ENCODE results near the gene KCNQ1.

Gene KCNQ1

DNA sequence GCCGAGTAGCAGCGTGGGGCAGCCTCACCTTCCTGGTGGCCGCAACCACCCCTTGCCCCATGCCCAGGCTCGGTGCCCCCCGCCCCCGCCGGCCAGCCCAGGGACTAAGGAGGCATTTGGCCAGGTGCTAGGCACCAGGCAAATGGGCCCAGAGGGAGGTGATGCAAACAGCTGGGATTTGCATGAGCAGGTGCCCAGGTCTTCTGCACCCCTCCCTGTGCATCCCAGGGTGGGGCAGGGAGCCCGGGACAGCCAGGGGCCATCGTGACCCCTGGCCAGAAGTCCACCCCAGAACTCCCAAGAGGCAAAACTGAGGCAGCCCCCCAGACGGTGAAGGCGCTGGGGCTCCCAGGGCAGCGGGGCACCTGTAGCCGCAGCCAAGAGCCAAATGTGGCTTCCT lies 18.6 kb upstream of the KCNQ1 start:
- no peak for DNase-seq

DNA sequence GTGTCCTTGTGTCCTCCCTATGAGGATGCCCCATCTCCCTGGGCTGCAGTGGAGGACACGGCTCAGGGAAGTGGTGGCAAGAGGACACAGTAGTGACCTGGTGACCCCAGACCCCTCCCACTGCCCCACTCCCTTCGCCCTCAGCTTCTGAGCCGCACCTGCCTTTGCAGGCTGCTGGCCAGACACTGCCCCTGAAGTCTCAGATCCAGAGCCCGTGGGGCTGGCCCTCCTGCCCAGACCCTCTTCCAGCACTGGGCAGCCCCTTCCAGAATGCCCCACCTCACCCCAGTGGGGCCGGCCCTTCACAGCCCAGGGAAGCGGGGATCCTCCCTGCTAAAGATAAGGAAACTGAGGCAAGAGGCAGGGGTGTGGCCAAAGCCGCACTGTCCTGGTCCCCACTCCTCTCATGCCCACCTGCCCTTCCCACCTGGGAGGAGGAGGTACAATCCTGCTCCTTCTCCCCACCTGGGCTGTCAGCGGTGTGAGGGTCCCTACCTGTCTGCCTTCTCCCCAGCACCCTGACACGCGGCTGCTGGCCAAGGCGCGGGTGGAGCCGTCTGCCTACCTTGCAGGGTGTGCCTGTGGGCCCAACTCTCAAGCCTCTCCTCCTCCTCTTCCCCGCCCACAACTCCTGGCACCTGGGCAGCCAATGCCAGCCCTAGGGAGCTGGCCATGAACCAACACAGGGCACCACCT lies 17.8 kb upstream of the KCNQ1 start:
- no peak for DNase-seq

DNA sequence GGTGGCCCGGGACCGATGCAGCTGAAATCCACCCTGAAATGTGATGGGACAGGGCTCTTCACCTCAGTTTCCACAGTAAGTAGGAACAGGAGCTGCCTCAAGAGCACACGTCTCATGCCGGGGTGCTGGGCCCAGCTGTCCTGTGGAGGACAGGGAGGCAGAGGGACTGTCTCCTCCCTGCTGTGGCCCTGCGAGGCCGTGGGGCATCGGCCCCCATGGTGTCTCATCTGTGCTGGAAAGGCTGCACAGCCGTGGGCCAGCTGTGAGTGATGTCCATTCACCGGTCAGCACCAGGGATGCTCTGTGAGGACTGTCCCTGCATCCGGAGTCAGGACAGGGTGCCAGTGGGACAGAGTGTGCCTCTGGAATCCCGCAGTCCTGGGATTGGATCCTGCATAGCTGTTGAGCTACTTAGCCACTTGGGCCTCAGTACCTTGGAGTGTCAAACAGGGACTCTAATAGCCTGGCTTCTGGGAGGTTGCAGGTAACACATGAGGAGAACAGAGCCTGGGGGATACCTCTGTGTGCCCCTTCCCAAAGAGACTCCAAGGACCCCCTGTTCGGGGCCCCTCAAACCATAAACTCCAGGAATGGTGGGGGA lies 17.0 kb upstream of the KCNQ1 start:
- DNase-seq: no peak

DNA sequence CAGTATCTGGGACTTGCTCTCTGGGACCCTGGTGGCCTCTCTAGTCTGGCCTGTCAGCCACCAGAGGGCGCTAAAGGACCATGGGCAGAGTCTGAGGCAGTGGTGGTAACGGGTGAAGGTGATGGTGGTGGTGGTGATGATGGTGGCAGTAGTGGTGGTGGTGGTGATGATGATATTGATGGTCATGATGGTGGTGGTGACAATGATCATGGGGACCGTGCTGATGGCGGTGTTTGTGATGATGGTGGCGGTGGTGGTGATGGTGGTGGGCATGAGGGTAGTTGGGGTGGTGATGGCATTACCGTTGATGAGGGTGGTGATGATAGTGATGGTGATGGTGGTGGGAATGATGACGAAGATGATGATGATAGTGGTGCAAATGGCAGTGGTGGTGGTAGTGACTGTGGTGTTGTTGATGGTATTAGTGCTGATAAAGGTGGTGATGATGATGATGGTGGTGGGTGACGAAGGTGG lies 16.4 kb upstream of the KCNQ1 start:
- no peak for DNase-seq

DNA sequence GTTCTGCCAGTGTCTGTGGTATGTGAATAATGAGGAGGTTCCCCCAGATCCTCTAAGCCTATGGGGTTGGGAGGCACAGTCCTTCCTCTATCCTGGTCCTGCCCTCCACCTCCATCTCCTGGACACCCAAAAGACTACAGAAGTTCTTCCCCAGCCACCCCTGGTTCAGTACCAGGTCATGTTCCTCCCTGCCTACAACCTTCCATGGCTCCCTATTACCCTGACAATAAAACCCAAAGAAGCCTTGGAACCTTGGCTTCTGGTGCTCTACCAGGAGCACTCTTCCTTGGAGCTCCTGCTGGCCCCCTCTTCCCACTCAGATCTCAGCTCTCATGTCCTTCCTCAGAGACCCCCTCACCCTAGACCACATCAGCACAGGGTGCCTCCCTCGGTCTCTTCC lies 13.4 kb upstream of the KCNQ1 start:
- no peak for DNase-seq

- DNase-seq: no peak
These were observed 12.6 kb upstream of the KCNQ1 start for GRCh38 chr11:2432171-2432621.

- no peak for DNase-seq
These were observed 12.2 kb upstream of the KCNQ1 start for GRCh38 chr11:2432628-2433071.

DNA sequence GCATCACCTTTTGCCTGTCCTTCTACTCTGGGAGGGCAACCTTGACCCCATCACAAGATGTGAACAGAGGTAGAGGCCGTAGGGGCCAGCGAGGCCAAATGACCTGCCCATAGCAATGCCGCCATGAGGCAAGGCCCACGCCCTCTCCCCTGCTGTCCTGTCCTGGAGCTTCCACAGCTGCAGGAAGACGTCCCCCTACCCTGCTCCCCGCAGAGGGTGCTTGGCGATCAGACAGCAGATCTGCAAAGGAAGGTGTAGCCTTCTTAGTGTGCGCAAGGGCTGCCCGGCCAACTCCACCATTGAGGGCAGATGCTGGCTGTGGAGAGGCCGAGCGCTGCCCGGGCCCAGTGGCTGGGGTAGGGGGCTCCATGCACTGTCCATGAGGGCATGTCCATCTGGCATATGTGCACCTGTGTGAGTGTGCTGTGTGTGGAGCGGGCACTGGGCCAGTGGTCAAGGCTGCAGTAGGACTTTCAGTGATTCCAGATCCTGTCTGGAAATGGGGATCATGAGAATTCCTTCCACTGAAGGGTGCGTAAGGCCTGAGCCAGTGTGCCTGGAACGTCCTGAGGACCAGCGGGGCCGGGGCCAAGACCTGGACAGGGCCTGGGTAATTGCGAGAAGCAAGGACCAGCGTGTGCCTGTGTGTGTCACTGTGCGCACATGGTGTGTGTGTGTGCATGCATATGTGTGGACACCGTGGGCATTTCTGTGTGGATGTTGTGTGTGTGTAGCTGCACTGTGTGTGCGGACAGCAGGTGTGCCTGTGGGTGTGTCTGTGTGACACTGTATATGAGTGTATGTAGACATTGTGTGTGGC lies 11.5 kb upstream of the KCNQ1 start:
- no peak for DNase-seq

- DNase-seq: no peak
These were observed 10.8 kb upstream of the KCNQ1 start for GRCh38 chr11:2434008-2434407.

GRCh38 chr11:2434506-2435255 lies 10.1 kb upstream of the KCNQ1 start:
- DNase-seq: no peak

GRCh38 chr11:2435288-2436012 lies 9.4 kb upstream of the KCNQ1 start:
- no peak for DNase-seq

DNA sequence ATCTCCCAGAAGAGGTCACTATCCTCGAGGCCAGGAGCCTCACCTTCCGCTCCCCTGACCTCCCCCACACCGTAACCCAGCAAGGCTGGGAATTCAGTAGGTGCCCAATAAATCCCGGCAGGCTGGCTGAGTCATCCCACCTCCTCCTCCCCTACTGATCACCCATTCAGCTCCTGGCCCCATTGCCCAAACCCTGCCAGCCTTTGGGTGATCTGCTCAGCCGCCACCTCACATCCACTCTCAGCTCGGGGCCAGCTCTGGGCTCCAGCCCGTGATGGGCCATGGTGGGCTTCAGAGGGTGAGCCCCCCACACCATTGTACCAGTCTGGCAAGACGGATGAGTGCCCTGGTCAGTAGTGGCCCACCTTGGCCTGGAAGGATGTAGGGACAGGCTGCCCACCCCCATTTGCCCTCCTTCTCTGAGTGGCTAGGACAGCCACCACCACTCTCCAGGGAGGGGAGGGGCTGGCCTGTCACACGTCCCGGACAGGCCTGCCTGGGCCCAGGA lies 8.7 kb upstream of the KCNQ1 start:
- DNase-seq: no peak

GRCh38 chr11:2436521-2437031 lies 8.2 kb upstream of the KCNQ1 start:
- DNase-seq: no peak

GRCh38 chr11:2437516-2437915 lies 7.3 kb upstream of the KCNQ1 start:
- DNase-seq: no peak

GRCh38 chr11:2439820-2440219 lies 5.0 kb upstream of the KCNQ1 start:
- no peak for DNase-seq

- no peak for DNase-seq
These were observed 4.2 kb upstream of the KCNQ1 start for GRCh38 chr11:2440646-2441045.

DNA sequence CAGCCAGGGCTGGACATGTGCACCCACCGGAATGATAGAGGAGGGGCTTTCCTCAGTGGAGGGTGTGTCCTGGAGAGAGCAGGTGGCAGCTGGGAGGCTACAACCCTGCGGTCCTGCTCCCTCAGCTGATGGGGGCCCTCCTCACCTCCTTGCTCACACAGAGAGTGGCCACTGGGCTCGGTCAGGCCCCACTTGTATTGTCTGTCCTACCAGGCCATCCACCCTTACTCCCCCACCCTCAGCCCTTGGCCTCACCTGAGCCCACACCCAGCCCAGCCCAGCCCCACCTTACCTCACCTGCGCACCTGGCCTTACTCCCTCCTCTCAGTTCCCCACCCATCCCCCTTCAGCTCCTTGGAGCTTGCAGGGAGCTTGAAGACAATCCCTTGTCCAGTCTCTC lies 3.6 kb upstream of the KCNQ1 start:
- no peak for DNase-seq

DNA sequence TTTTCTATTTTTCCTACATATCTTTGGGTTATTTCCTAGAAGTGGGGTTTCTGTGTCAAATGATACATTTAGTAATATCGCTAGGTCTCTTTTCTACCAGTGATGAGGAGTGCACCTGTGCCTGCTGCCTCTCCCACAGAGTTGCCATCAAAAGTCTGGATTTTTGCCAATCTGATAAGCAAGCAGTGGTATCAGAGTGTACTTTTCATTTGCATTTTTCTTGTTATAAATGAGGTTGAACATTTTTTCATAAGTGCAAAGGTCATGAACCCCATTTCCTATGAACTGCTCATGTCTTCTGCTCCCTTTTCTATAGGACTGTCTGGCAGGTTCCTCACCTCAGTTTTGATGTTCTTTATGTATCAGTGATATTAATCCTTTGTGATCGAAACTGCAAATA lies 2.2 kb upstream of the KCNQ1 start:
- DNase-seq: no peak

DNA sequence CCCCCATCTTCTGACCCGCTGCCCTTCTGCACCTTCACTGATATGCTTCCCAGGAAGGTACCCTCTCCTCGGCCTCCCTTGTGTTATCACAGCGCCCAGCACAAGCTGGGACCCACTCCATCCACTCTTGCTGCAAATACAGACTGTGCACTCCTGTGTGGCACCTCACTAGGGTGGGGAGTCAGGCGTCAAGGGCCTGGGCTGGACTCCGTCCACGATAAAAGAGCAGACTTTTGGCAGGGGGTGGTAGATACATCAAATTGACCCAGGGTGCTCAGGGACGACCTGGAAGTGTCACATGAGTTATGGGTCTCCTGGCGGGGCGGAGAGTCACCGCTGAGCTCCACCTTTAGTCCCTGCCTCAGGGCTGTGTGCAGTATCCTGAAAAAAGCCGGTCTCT lies 1.4 kb upstream of the KCNQ1 start:
- DNase-seq: no peak

DNA sequence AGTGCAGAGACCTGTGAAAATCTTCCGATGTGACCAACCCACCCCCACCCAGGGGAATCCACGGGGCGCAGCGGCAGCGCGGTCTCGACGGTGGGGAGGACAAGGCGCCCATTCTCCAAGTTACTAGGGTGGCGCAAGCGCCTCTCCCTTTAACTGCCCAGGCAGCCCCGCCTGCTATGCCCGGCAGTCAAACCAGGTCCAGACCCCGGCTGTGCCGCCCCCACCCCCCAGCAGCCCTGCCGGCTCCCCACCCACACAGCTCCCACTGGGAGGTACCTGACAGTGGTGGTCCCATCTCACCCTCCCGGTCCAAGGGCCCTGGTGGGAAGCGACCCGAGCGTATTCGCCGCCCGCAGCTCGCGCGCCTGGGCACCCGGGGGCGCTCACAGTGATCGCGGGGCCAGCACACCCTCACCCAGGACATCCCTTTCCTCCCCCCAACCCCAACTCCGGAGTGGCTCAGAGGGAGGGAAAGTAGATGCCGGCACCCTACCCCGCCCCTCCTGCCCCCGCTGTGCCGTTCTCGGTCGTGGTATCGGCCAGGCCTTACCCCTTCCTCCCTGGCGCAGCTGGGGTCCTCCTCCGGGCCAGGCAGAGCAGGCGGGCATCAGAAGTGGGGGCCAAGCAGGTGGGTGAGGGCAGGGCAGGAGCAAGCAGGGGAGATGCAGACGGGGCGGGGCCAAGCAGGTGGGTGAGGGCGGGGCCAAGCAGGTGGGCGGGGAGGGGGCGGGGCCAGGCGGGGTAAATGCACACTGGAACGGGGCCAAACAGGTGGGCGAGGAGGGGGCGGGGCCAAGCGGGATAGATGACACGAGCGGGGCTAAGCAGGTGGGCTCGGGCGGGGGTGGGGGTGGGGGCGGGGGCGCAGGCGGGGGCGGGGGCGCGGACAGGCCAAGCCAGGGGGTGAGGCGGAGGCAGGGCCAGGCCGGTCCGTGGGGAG lies 657 bp upstream of the KCNQ1 start, which contains the start of gene TRPM5:
Gene TRPM5, minus strand, starts transcription at position 634 of the 940 bp plus-strand sequence. CDS start 21,478 bp downstream, outside the sequence.
- no peak for DNase-seq

Data from amniotic stem cell (primary cell).